Bronchial epithelial cell (primary cell): ENCODE data around the gene EPHB2. TPM values are rescaled to one million over a fixed set of nuclear protein-coding genes. Genes with fewer than 3 reads are reported as not detected.
A peak's percentile ranks its signal among the peaks of the same experiment; 100 is the strongest.

Experiments used
- DNase-seq: peaks from one replicate; pipeline ENCODE4 v3.0.0-alpha.2; 2010; ENCODE audit warnings: low read depth
- FAIRE-seq: peaks from 2 replicates; lab custom pipeline; 2011; peaks lifted over from hg19 to GRCh38; lab: Jason Lieb, UNC
- H3K27me3 ChIP-seq: 2 replicates; pipeline ENCODE4 v1.5.1; 2011; ENCODE audit warnings: low read length; ENCODE audit not compliant: control insufficient read depth, insufficient read depth
- H3K36me3 ChIP-seq: 2 replicates; pipeline ENCODE4 v1.5.1; 2011; ENCODE audit warnings: low read length; ENCODE audit not compliant: control insufficient read depth, insufficient read depth
- H3K4me3 ChIP-seq: 2 replicates; pipeline ENCODE4 v1.5.1; 2011; ENCODE audit warnings: mild to moderate bottlenecking, low read depth, low read length, control low read depth
- CTCF ChIP-seq: IDR thresholded peaks from 2 replicates; pipeline ENCODE4 v1.5.1; 2011; ENCODE audit warnings: mild to moderate bottlenecking, moderate library complexity, low read length, control low read depth, inconsistent platforms; ENCODE audit not compliant: insufficient read depth, severe bottlenecking
- total RNA-seq: library from RNA; depleted of rRNA; stranded (reverse); fragments of >200 nt; gene quantifications from 2 replicates; pipeline ENCODE4 v1.2.1, GENCODE V29; 2014

Gene EPHB2
- total RNA-seq, 1 donor from 2014 or later, result 10.0 TPM

GRCh38 chr1:22738522-22738921 lies 27.9 kb downstream of the EPHB2 start:
- no peak for FAIRE-seq
- no peak for TF ChIP-seq CTCF
- Histone ChIP-seq H3K36me3 (no peaks in the 10 kb centered on the region), H3K27me3 (no peaks in the 10 kb centered on the region), H3K4me3 (no peak overlapping the region)
- peak; percentile 50 for DNase-seq

- DNase-seq (peak; percentile 19), FAIRE-seq (no peak)
- Histone ChIP-seq H3K4me3 (no peak overlapping the region), H3K27me3 (no peaks in the 10 kb centered on the region), H3K36me3 (no peaks in the 10 kb centered on the region)
- TF ChIP-seq CTCF, result no peak
Observed at GRCh38 chr1:22739648-22740385, 29.2 kb downstream of the EPHB2 start.

GRCh38 chr1:22741118-22741517 lies 30.5 kb downstream of the EPHB2 start:
- FAIRE-seq, result no peak
- H3K27me3 ChIP-seq, result no peaks in the 10 kb centered on the region
- TF ChIP-seq CTCF, result no peak
- no peak for DNase-seq
- H3K36me3 ChIP-seq, result no peaks in the 10 kb centered on the region
- no peak overlapping the region for H3K4me3 ChIP-seq

- H3K27me3 ChIP-seq, result no peaks in the 10 kb centered on the region
- peak; percentile 73 for DNase-seq
- peak; percentile 72 for FAIRE-seq
- no peak overlapping the region for H3K4me3 ChIP-seq
- H3K36me3 ChIP-seq, result no peaks in the 10 kb centered on the region
- no peak for TF ChIP-seq CTCF
Observed at GRCh38 chr1:22745669-22746585, 35.3 kb downstream of the EPHB2 start.

- FAIRE-seq (no peak), DNase-seq (peak; percentile 85)
Observed at GRCh38 chr1:22747021-22747734, 36.5 kb downstream of the EPHB2 start.

More at GRCh38 chr1:22747021-22747734, 36.5 kb downstream of the EPHB2 start:
- Histone ChIP-seq H3K36me3 (no peaks in the 10 kb centered on the region), H3K27me3 (no peaks in the 10 kb centered on the region), H3K4me3 (no peak overlapping the region)
- TF ChIP-seq CTCF, result no peak
